HG03025 (cell line): ENCODE results near the gene ZNF462.
"Not testable (repeated sequence)": the region's sequence is repeated elsewhere in the genome, so short reads cannot be mapped to it uniquely, and the experiment has no call there.

Experiments
- ATAC-seq: cut with Tn5 transposase; IDR thresholded peaks from one replicate; pipeline ENCODE4 v1.9.1; 2021; ENCODE audit warnings: mild to moderate bottlenecking, moderate library complexity; ENCODE audit not compliant: unreplicated experiment, low FRiP score

ZNF462 gene

GRCh38 chr9:106886111-106887046, 23.4 kb downstream of the ZNF462 start:
- ATAC-seq: no peak

DNA sequence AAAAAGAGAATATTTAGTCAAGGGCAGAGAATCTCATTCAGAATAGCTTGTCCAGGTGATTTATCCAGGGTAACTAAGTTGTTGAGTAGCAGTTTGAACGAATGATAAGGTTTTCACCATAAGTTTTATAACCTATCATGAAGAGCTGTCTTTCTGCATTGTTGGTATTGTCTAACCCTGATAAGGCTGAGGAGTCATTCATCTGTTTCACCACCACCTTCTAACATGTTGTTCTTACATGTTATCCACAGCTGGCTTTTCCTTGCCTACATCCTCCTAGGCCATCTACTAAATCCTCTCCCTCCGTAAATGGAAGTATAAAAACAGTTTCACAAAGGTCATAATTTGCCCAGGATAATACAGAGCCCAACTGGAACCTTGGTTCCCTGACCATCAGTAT, 24.1 kb downstream of the ZNF462 start:
- ATAC-seq: no peak

DNA sequence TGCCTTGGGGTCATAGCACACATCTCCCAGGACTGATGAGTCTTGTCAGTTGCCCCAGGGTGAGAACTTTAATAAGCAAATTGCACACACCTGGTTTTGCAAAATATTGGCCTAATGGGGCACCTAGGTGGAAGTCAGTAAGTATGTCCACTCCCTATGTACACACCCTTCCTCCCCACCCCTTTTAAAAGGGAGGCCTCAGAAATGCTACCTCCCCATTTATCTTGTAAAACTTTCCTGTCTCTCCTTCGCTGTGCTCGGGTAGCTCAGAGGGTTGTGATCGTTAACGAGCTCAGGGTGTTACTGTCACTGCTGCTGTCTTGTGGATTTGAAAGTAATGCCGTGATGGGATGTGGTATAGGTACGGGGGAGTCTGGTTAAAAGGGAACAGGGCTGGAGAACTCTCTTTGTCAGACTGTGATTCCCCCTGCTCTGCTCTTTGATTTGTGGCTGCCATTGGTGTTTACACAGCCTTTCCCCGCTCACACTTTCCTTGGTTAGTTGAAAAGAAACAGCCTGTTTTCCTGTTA, 26.2 kb downstream of the ZNF462 start:
- no peak for ATAC-seq

DNA sequence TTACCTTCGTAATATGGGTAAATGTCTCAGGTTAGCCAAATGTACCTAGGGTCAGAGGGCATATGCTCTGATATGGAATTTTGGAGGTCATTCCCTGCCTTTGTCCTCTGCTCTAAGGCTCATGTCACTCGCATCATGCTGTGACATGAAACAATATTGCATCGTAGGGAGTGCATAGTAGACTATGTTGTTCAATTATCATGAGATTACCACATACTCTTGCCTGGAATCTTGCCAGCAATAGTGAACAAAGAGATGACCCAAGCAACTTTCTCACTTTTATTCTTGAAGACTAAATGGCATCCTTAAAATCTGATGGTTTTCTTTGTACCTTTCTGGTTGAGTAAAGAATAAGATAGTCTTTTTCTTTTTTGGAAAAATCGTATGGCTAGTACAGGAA, 27.6 kb downstream of the ZNF462 start:
- ATAC-seq: no peak

GRCh38 chr9:106891286-106891685, 28.3 kb downstream of the ZNF462 start:
- no peak for ATAC-seq

- no peak for ATAC-seq
These were observed 29.7 kb downstream of the ZNF462 start for GRCh38 chr9:106892632-106893031.

GRCh38 chr9:106893088-106893487, 30.1 kb downstream of the ZNF462 start:
- no peak for ATAC-seq

GRCh38 chr9:106896695-106897094, 33.7 kb downstream of the ZNF462 start:
- no peak for ATAC-seq

GRCh38 chr9:106897236-106897635, 34.3 kb downstream of the ZNF462 start:
- no peak for ATAC-seq

GRCh38 chr9:106897751-106898150, 34.8 kb downstream of the ZNF462 start:
- ATAC-seq: no peak

DNA sequence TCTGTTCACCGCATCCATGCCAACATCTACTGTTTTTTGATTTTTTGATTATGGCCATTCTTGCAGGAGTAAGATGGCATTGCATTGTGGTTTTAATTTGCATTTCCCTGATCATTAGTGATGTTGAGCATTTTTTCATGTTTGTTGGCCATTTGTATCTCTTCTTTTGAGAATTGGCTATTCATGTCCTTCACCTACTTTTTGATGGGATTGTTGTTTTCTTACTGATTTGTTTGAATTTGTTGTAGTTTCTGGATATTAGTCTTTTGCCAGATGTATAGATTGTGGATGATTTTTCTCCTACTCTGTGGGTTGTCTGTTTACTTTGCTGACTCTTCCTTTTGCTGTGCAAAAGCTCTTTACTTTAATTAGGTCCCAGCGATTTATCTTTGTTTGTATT, 37.6 kb downstream of the ZNF462 start:
- not testable (repeated sequence) for ATAC-seq

GRCh38 chr9:106906129-106906528, 43.2 kb downstream of the ZNF462 start:
- no peak for ATAC-seq

DNA sequence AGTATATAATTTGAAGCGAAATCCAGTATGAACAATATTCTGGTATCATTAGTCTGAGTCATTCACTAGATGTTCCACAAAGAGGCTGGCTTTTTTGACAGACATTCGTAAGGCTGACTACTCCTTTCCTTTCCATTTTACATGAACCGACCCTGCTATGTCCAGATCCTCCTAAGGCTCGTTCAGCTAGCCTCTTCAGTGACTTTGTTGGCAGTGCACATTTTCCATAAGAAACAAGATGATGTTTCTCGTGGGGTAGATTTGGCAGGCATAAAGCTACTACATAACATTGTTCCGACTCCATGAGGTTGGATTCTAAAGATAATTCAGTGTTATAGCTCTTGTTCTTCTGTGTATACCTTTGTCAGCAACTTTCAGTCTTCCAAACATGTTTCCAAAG, 49.0 kb downstream of the ZNF462 start:
- ATAC-seq: no peak

- ATAC-seq: no peak
These were observed 50.3 kb downstream of the ZNF462 start for GRCh38 chr9:106913276-106913675.

GRCh38 chr9:106915851-106916250, 52.9 kb downstream of the ZNF462 start:
- ATAC-seq: no peak

- ATAC-seq: no peak
These were observed 53.7 kb downstream of the ZNF462 start for GRCh38 chr9:106916466-106917235.

GRCh38 chr9:106918825-106919509, 56.0 kb downstream of the ZNF462 start:
- no peak for ATAC-seq

- no peak for ATAC-seq
These were observed 57.1 kb downstream of the ZNF462 start for GRCh38 chr9:106920091-106920490.

DNA sequence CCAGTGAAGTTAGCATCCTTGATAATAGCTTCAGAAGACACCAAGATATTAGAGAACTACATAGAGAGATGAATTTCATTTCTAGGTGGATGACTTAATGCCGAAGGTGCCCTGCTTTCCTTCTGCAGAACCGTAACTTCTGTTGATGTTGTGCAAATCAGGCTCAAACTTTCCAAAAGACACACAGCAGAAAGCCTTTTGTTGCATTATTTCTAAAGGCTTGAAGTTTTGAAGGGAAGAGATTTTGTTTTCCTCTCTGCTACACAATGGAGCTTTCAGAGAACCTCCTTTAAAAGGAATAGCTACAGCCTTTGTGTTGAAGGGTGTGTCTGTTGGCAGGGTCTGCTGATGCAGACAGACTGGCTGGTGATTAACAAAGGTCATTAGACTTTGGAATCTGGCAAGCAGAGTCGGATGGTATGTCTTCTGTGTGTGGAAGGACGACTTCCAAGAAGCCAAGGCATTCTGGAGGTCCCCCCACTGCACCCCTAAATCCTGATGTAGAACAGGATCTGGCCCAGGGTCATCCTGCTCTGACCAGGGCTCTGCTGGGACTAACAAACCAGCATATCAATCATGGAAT, 57.8 kb downstream of the ZNF462 start:
- ATAC-seq: no peak

- no peak for ATAC-seq
These were observed 58.5 kb downstream of the ZNF462 start for GRCh38 chr9:106921341-106921899.
